NCI-H2227 treated with DMSO at 0.1 percent for 48 hours (cell line): ENCODE data around the gene CYP4F3.
"Not testable (repeated sequence)": the region's sequence is repeated elsewhere in the genome, so short reads cannot be mapped to it uniquely, and the experiment has no call there.

Experiments
- DNase-seq: peaks from one replicate; lab custom pipeline; 2025; lab: John Stamatoyannopoulos, UW

Gene CYP4F3

GRCh38 chr19:15631817-15632216 lies 8.9 kb upstream of the CYP4F3 start:
- DNase-seq, result no peak

- no peak for DNase-seq
These were observed 7.4 kb upstream of the CYP4F3 start for GRCh38 chr19:15633082-15633835.

GRCh38 chr19:15634105-15634504 lies 6.6 kb upstream of the CYP4F3 start:
- DNase-seq, result no peak

GRCh38 chr19:15635016-15635805 lies 5.5 kb upstream of the CYP4F3 start:
- no peak for DNase-seq

- no peak for DNase-seq
These were observed 4.7 kb upstream of the CYP4F3 start for GRCh38 chr19:15636026-15636425.

- no peak for DNase-seq
These were observed 1.1 kb upstream of the CYP4F3 start for GRCh38 chr19:15639596-15639995.

- no peak for DNase-seq
These were observed 354 bp downstream of the CYP4F3 start for GRCh38 chr19:15640904-15641597.

- DNase-seq, result no peak
These were observed 1.3 kb downstream of the CYP4F3 start for GRCh38 chr19:15641901-15642491.

GRCh38 chr19:15642807-15643206 lies 2.1 kb downstream of the CYP4F3 start:
- DNase-seq, result no peak

- DNase-seq, result no peak
These were observed 2.7 kb downstream of the CYP4F3 start for GRCh38 chr19:15643387-15643786.

- DNase-seq, result no peak
These were observed 3.5 kb downstream of the CYP4F3 start for GRCh38 chr19:15644066-15644741.

GRCh38 chr19:15644816-15645215 lies 4.1 kb downstream of the CYP4F3 start:
- no peak for DNase-seq

- no peak for DNase-seq
These were observed 8.8 kb downstream of the CYP4F3 start for GRCh38 chr19:15649526-15649925.

GRCh38 chr19:15650123-15650522 lies 9.4 kb downstream of the CYP4F3 start:
- not testable (repeated sequence) for DNase-seq

GRCh38 chr19:15651791-15652190 lies 11.1 kb downstream of the CYP4F3 start:
- DNase-seq, result no peak

- no peak for DNase-seq
These were observed 12.0 kb downstream of the CYP4F3 start for GRCh38 chr19:15652559-15653278.

- DNase-seq, result no peak
These were observed 15.8 kb downstream of the CYP4F3 start for GRCh38 chr19:15656467-15656866.

- no peak for DNase-seq
These were observed 22.6 kb downstream of the CYP4F3 start for GRCh38 chr19:15663247-15663646.

GRCh38 chr19:15666186-15666585 lies 25.5 kb downstream of the CYP4F3 start:
- no peak for DNase-seq

- no peak for DNase-seq
These were observed 26.2 kb downstream of the CYP4F3 start for GRCh38 chr19:15666883-15667282.

- DNase-seq, result no peak
These were observed 28.7 kb downstream of the CYP4F3 start for GRCh38 chr19:15669440-15669839.
